HepG2 (cell line): ENCODE results near the gene IQSEC1. TPM values are rescaled to one million over a fixed set of nuclear protein-coding genes. Genes with fewer than 3 reads are reported as not detected.
A peak's percentile ranks its signal among the peaks of the same experiment; 100 is the strongest.

ENCODE experiments used
- ATAC-seq: fragments of 200-7000 bp; cut with Tn5 transposase; 3 replicates; pipeline ENCODE4 v1.9.1; 2020; ENCODE audit warnings: mild to moderate bottlenecking, moderate library complexity
- BruUV-seq: library from RNA; stranded (reverse); fragments of 400-500 nt; replicated peaks from 2 replicates; lab custom pipeline; 2021; lab: Mats Ljungman, UMichigan
- CTCF ChIA-PET: fragments of 300-600 bp; formaldehyde crosslinking; extraction: SDS; loops from one replicate; lab custom pipeline; 2021; ENCODE audit warnings: low total read pairs, inconsistent platforms, low intra/inter-chr PET ratio; lab: Yijun Ruan, JAX
- POLR2A ChIA-PET: fragments of 350-600 bp; sonication (Branson Sonifier 250); formaldehyde crosslinking; loops from one replicate; lab custom pipeline; 2020; ENCODE audit warnings: antibody characterized with exemption, inconsistent platforms; lab: Yijun Ruan, JAX
- DNase-seq: peaks from one replicate; pipeline ENCODE4 v3.0.0-alpha.2; 2015; ENCODE audit warnings: low spot score
- FAIRE-seq: peaks from 3 replicates; lab custom pipeline; 2011; peaks lifted over from hg19 to GRCh38; lab: Jason Lieb, UNC
- H2AFZ ChIP-seq: one replicate; pipeline ENCODE4 v1.6.1; 2011; ENCODE audit warnings: low read length, inconsistent platforms
- H3K27ac ChIP-seq: fragments of 300-600 bp; 3 replicates; pipeline ENCODE4 v1.8.0; 2011; ENCODE audit warnings: mixed run types, mild to moderate bottlenecking, mixed read lengths, low read length, inconsistent platforms; ENCODE audit not compliant: insufficient read depth; ENCODE audit errors: extremely low read length
- H3K27me3 ChIP-seq, 2 experiments: fragments of 200-600 bp in 1 of 2; 2 replicates in 1 of 2; 3 replicates in 1 of 2; pipeline versions ENCODE4 v1.6.0 to v1.8.0; 2011; ENCODE audit warnings: low read length in 2 of 2, mild to moderate bottlenecking in 2 of 2, moderate library complexity in 2 of 2, inconsistent platforms in 1 of 2; ENCODE audit not compliant: insufficient read depth in 2 of 2, control insufficient read depth in 1 of 2
- H3K36me3 ChIP-seq, 2 experiments: fragments of 200-600 bp in 1 of 2; replicated peaks in 1 of 2; 2 replicates in 1 of 2; 3 replicates in 1 of 2; pipeline versions ENCODE4 v1.5.1 to v1.8.0; 2011; ENCODE audit warnings: low read length in 2 of 2, inconsistent platforms in 1 of 2; ENCODE audit not compliant: insufficient read depth in 2 of 2, control insufficient read depth in 1 of 2
- H3K4me1 ChIP-seq: 2 replicates; pipeline ENCODE4 v1.5.1; 2012; ENCODE audit warnings: low read length, inconsistent platforms; ENCODE audit not compliant: insufficient read depth
- H3K4me2 ChIP-seq: 2 replicates; pipeline ENCODE4 v1.6.0; 2011; ENCODE audit warnings: low read depth, low read length, inconsistent platforms
- H3K4me3 ChIP-seq, 3 experiments: fragments of 200-600 bp in 1 of 3; sonication (generic), shearing (Covaris generic) in 1 of 3; replicated peaks in 1 of 3; 2 replicates each; pipeline ENCODE4 v1.5.1; 2011 to 2016; ENCODE audit warnings: low read length in 3 of 3, inconsistent platforms in 2 of 3, low read depth in 2 of 3, mild to moderate bottlenecking in 2 of 3, control low read depth in 1 of 3, mixed read lengths in 1 of 3; ENCODE audit not compliant: insufficient read depth in 1 of 3
- H3K79me2 ChIP-seq: one replicate; pipeline ENCODE4 v1.6.1; 2011; ENCODE audit warnings: low read length, inconsistent platforms; ENCODE audit not compliant: insufficient read depth
- H3K9ac ChIP-seq: 2 replicates; pipeline ENCODE4 v1.6.0; 2011; ENCODE audit warnings: mild to moderate bottlenecking, low read depth, low read length, inconsistent platforms; ENCODE audit not compliant: insufficient read depth
- H3K9me3 ChIP-seq: 2 replicates; pipeline ENCODE4 v1.5.1; 2012; ENCODE audit warnings: mild to moderate bottlenecking, low read length
- H4K20me1 ChIP-seq: 2 replicates; pipeline ENCODE4 v1.6.0; 2011; ENCODE audit warnings: inconsistent platforms, mild to moderate bottlenecking, low read length, moderate library complexity; ENCODE audit not compliant: insufficient read depth
- CEBPG ChIP-seq: IDR thresholded peaks from 2 replicates; pipeline ENCODE4 v1.6.1; 2016
- FOSL2 ChIP-seq: sonication (generic); formaldehyde crosslinking; IDR thresholded peaks from 2 replicates; pipeline ENCODE4 v1.4.0; 2020; ENCODE audit warnings: missing genetic modification reagents
- NFATC3 ChIP-seq: sonication (generic); formaldehyde crosslinking; IDR thresholded peaks from 2 replicates; pipeline ENCODE4 v1.5.1; 2020; ENCODE audit warnings: mild to moderate bottlenecking, missing genetic modification reagents
- NFE2L1 ChIP-seq: sonication (generic); formaldehyde crosslinking; IDR thresholded peaks from 2 replicates; pipeline ENCODE4 v1.4.0; 2020; ENCODE audit warnings: missing genetic modification reagents, mild to moderate bottlenecking, borderline replicate concordance
- ZBTB38 ChIP-seq: sonication (generic); formaldehyde crosslinking; IDR thresholded peaks from 2 replicates; pipeline ENCODE4 v1.5.1; 2020; ENCODE audit warnings: mild to moderate bottlenecking, missing genetic modification reagents
- ZNF350 ChIP-seq: sonication (generic); formaldehyde crosslinking; IDR thresholded peaks from 2 replicates; pipeline ENCODE4 v1.4.0; 2020; ENCODE audit warnings: mild to moderate bottlenecking, low read depth, missing genetic modification reagents, borderline replicate concordance
- ZNF530 ChIP-seq: sonication (generic); formaldehyde crosslinking; IDR thresholded peaks from 2 replicates; pipeline ENCODE4 v1.5.0; 2020; ENCODE audit warnings: low read depth, mild to moderate bottlenecking, missing genetic modification reagents
- ZNF768 ChIP-seq: sonication (generic); formaldehyde crosslinking; IDR thresholded peaks from 2 replicates; pipeline ENCODE4 v1.4.0; 2020; ENCODE audit warnings: missing genetic modification reagents
- WGBS: methylation state at CpG from one replicate; pipeline ENCODE4 v1.1.6; 2017; ENCODE audit warnings: low lambda C conversion rate; 5-methylcytosine and 5-hydroxymethylcytosine counted together
- in situ Hi-C: cut with HindIII; loops from 2 replicates; pipeline ENCODE4 v1.10.0; 2017; ENCODE audit warnings: low pct_unique_long_range_greater_than_20kb; ENCODE audit not compliant: extremely low pct_ligation_motif_present
- intact Hi-C: fragments of 100-400 bp; cut with micrococcal nuclease; formaldehyde crosslinking; loops from one replicate; pipeline ENCODE4 v1.10.0; 2022; ENCODE audit not compliant: unreplicated experiment
- polyA plus RNA-seq, 8 experiments: library from polyadenylated mRNA; depleted of rRNA in 3 of 8; stranded (reverse) in 7 of 8; unstranded in 1 of 8; fragments of >200 nt; fragmentation: Illumina TruSeq in 4 of 8; extraction: Trizol in 4 of 8; gene quantifications; 2 replicates each; pipeline versions ENCODE4 v1.2.1 to v1.2.3, GENCODE V29; 2011 to 2016; ENCODE audit warnings: low read depth in 4 of 8, missing spikeins in 1 of 8, mixed read lengths in 1 of 8; ENCODE audit not compliant: insufficient read depth in 1 of 8
- total RNA-seq, 5 experiments: library from RNA; depleted of rRNA; stranded (reverse); fragments of >200 nt; fragmentation: Illumina TruSeq; extraction: Trizol; gene quantifications; 2 replicates each; pipeline ENCODE4 v1.2.3, GENCODE V29; 2016; ENCODE audit warnings: low read depth in 1 of 5
- TF ChIP-seq, protein P1 (sequence below), 2 experiments: sonication (generic) in 1 of 2; formaldehyde crosslinking in 1 of 2; IDR thresholded peaks; 2 replicates each; pipeline versions ENCODE4 v1.4.0 to v1.6.1; 2018 to 2020; ENCODE audit warnings: missing genetic modification reagents in 2 of 2, borderline replicate concordance in 1 of 2, low read depth in 1 of 2, mild to moderate bottlenecking in 1 of 2, missing biosample characterization in 1 of 2
- TF ChIP-seq, protein P2 (sequence below): sonication (generic); formaldehyde crosslinking; IDR thresholded peaks from 2 replicates; pipeline ENCODE4 v1.4.0; 2020; ENCODE audit warnings: missing genetic modification reagents
- TF ChIP-seq, protein P3 (sequence below): sonication (generic); formaldehyde crosslinking; IDR thresholded peaks from 2 replicates; pipeline ENCODE4 v1.4.0; 2020; ENCODE audit warnings: mild to moderate bottlenecking, missing genetic modification reagents

Gene IQSEC1
- total and polyA plus RNA-seq, 2 of the 13 experiments (the other 11 are each of a cell fraction or from before 2014, with no cell fraction given) = 17.4 to 20.2 TPM

DNA sequence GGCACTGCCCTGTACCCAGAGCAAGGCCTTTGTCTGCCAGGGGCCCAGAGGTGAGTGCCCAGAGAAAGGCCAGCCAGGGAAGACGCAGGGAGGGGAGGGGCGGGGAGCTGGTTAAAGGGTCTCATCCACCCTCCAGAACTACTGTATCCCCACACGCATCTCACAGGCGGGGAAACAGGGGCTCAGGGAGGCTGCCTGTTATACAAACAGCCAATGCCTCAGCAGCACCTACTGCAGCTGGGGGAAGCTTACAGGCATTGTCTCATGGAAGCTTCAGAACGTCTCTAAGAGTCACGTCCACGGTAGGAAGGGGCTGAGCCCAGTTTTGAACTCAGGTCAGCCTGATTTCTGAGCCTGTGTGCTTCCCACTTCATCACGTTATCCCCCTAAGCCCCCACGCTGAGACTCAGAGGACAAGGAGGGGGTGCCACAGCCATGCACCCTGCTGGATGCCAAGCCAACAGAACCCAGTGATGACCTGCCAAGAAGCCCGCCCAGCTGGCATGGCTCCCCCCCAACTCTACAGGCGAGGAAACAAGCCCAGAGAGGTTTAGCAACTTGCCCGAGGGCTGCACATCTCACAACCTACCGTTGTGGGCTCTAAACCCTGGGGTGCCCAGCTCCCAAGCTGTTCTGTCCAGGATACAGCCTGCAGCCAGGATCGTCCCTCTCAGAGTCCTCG, 54.5 kb downstream of the IQSEC1 start:
- H3K27ac ChIP-seq = no peak overlapping the region
- no peak for ATAC-seq
- DNase-seq = no peak
- no peaks in the 10 kb centered on the region for H3K4me1 ChIP-seq
- no peaks in the 10 kb centered on the region for H3K79me2 ChIP-seq
- TF ChIP-seq ZBTB38 (CRISPR knock-in tag) = no peak
- no peak for TF ChIP-seq ZNF530 (CRISPR knock-in tag)
- TF ChIP-seq FOSL2 (CRISPR knock-in tag) = no peak
- no peak for TF ChIP-seq NFE2L1 (CRISPR knock-in tag)
- peak; percentile 41; the same call in 1 of the 2 replicates for TF ChIP-seq ZNF768 (CRISPR knock-in tag)
- no peak for TF ChIP-seq CEBPG (CRISPR knock-in tag)
- H3K9ac ChIP-seq = no peak overlapping the region
- H2AFZ ChIP-seq = no peak overlapping the region
- intact Hi-C loops = no loop called here
- no peak overlapping the region for H3K4me2 ChIP-seq
- H3K9me3 ChIP-seq = no peaks in the 10 kb centered on the region
- FAIRE-seq = no peak
- ChIA-PET CTCF (no interaction called here), POLR2A (no interaction called here)
- no peak overlapping the region for H3K4me3 ChIP-seq
- in situ Hi-C loops = no loop called here
- H3K27me3 ChIP-seq = no peaks in the 10 kb centered on the region
- H3K36me3 ChIP-seq = no peaks in the 10 kb centered on the region
- 95% methylated on average over 11 of the region's 15 CpGs for WGBS
- no peaks in the 10 kb centered on the region for H4K20me1 ChIP-seq
- no TSS peak for BruUV-seq

DNA sequence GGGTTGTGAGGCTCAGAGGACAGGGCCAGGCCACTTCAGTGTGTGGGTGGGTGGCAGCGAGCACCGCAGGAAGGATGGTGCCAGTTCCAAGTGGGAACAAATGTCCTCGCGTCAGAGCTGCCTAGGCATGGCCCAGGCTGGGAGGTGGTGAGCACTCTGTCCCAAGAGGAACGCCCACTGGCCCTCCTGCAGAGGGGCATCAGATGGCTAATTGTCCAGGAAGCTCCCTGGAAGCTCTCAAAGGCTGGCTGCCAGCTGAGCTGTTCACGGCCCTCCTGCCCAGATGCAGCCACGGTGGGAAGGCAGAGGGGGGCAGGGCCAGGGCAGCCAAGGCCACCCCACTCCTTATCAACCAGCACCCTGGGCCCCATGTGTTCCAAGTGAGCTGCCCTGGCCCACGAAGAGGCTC, 55.2 kb downstream of the IQSEC1 start:
- intact Hi-C loops = no loop called here
- no peaks in the 10 kb centered on the region for H3K27me3 ChIP-seq
- DNase-seq (no peak), FAIRE-seq (no peak), ATAC-seq (no peak)
- H3K79me2 ChIP-seq = no peaks in the 10 kb centered on the region
- H3K9me3 ChIP-seq = no peaks in the 10 kb centered on the region
- no peak overlapping the region for H2AFZ ChIP-seq
- in situ Hi-C loops = no loop called here
- H3K4me1 ChIP-seq = no peaks in the 10 kb centered on the region
- ChIA-PET CTCF (no interaction called here), POLR2A (no interaction called here)
- 75% methylated on average over 4 of the region's 8 CpGs for WGBS
- no peak overlapping the region for H3K27ac ChIP-seq
- BruUV-seq = no TSS peak
- no peaks in the 10 kb centered on the region for H3K36me3 ChIP-seq
- no peaks in the 10 kb centered on the region for H4K20me1 ChIP-seq
- no peak overlapping the region for H3K4me3 ChIP-seq
- H3K4me2 ChIP-seq = no peak overlapping the region
- H3K9ac ChIP-seq = no peak overlapping the region
- TF ChIP-seq, protein P1, sequence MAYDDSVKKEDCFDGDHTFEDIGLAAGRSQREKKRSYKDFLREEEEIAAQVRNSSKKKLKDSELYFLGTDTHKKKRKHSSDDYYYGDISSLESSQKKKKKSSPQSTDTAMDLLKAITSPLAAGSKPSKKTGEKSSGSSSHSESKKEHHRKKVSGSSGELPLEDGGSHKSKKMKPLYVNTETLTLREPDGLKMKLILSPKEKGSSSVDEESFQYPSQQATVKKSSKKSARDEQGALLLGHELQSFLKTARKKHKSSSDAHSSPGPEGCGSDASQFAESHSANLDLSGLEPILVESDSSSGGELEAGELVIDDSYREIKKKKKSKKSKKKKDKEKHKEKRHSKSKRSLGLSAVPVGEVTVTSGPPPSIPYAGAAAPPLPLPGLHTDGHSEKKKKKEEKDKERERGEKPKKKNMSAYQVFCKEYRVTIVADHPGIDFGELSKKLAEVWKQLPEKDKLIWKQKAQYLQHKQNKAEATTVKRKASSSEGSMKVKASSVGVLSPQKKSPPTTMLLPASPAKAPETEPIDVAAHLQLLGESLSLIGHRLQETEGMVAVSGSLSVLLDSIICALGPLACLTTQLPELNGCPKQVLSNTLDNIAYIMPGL (CRISPR knock-in tag; IDR thresholded peaks at IDR 0.05; ENCODE audit: borderline replicate concordance in 1 of 2, low read depth in 1 of 2) = no peak
- TF ChIP-seq, protein P2, sequence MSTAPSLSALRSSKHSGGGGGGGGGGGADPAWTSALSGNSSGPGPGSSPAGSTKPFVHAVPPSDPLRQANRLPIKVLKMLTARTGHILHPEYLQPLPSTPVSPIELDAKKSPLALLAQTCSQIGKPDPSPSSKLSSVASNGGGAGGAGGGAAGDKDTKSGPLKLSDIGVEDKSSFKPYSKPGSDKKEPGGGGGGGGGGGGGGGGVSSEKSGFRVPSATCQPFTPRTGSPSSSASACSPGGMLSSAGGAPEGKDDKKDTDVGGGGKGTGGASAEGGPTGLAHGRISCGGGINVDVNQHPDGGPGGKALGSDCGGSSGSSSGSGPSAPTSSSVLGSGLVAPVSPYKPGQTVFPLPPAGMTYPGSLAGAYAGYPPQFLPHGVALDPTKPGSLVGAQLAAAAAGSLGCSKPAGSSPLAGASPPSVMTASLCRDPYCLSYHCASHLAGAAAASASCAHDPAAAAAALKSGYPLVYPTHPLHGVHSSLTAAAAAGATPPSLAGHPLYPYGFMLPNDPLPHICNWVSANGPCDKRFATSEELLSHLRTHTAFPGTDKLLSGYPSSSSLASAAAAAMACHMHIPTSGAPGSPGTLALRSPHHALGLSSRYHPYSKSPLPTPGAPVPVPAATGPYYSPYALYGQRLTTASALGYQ (CRISPR knock-in tag) = no peak
- TF ChIP-seq NFATC3 (CRISPR knock-in tag) = no peak
- TF ChIP-seq ZNF350 = no peak
- TF ChIP-seq, protein P3, sequence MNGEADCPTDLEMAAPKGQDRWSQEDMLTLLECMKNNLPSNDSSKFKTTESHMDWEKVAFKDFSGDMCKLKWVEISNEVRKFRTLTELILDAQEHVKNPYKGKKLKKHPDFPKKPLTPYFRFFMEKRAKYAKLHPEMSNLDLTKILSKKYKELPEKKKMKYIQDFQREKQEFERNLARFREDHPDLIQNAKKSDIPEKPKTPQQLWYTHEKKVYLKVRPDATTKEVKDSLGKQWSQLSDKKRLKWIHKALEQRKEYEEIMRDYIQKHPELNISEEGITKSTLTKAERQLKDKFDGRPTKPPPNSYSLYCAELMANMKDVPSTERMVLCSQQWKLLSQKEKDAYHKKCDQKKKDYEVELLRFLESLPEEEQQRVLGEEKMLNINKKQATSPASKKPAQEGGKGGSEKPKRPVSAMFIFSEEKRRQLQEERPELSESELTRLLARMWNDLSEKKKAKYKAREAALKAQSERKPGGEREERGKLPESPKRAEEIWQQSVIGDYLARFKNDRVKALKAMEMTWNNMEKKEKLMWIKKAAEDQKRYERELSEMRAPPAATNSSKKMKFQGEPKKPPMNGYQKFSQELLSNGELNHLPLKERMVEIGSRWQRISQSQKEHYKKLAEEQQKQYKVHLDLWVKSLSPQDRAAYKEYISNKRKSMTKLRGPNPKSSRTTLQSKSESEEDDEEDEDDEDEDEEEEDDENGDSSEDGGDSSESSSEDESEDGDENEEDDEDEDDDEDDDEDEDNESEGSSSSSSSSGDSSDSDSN = no peak
